NCI-H2171 treated with DMSO at 0.1 percent for 48 hours (cell line): ENCODE measurements around the gene EFL1.
A peak's percentile ranks its signal among the peaks of the same experiment; 100 is the strongest.

Source experiments
- DNase-seq: peaks from one replicate; lab custom pipeline; 2025; lab: John Stamatoyannopoulos, UW

EFL1 gene

DNA sequence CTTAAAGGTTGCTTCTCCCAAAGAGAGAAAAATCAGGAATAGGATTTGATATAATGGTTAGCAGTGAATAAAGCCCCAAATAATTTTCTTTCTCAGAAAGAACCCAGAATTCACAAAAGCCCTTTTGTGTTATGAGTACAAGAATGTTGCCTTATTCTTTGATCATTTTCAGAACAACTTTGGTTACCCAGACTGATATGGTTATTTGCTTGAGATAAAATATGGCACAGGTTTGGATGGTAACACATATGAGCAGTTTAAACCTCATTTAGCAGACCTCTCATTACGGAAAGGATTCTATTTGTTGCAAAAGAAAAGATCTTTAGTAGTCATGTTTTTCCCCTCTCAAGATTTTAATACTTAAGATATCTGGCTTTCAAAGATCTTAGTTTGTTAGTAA, 111.9 kb downstream of the EFL1 start:
- no peak for DNase-seq

DNA sequence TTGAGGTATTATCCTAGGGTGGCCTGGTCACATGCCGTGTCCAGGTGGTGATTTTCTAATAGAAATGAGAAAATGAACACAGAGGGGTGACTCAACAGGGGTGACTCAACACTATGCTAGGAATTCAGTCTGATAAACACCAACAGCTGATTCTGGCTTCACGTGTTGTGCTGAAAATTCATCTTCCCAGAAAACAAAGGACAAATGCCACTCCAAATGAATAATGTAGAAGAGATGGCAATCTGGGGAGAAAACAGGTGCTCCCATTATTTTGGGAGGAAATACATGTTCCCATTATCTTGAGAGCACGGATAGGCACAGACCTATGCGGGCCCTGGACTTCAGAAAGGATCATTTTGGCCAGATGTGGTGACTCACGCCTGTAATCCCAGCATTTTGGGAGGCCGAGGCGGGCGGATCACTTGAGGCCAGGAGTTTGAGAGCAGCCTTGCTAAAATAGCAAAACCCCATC, 115.5 kb downstream of the EFL1 start:
- DNase-seq: no peak

DNA sequence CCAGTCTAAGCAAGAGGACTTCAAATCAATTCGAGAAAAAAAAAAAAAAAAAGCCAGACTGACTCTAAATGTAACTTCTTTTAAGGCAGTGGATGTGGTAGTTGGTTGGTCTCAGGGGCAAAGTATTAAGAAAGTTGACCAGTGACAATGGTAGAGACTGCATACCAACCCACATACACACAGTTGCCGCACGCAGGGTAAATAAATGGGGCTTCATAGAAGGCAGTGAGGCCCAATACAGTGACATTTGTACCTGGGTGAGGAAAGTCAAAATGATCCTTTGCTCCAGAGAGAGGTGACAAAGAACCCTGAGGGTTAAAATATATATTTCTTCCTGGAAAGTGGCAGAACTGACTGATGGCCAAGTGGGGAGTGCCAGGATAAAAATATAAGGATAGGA, 116.0 kb downstream of the EFL1 start:
- no peak for DNase-seq

DNA sequence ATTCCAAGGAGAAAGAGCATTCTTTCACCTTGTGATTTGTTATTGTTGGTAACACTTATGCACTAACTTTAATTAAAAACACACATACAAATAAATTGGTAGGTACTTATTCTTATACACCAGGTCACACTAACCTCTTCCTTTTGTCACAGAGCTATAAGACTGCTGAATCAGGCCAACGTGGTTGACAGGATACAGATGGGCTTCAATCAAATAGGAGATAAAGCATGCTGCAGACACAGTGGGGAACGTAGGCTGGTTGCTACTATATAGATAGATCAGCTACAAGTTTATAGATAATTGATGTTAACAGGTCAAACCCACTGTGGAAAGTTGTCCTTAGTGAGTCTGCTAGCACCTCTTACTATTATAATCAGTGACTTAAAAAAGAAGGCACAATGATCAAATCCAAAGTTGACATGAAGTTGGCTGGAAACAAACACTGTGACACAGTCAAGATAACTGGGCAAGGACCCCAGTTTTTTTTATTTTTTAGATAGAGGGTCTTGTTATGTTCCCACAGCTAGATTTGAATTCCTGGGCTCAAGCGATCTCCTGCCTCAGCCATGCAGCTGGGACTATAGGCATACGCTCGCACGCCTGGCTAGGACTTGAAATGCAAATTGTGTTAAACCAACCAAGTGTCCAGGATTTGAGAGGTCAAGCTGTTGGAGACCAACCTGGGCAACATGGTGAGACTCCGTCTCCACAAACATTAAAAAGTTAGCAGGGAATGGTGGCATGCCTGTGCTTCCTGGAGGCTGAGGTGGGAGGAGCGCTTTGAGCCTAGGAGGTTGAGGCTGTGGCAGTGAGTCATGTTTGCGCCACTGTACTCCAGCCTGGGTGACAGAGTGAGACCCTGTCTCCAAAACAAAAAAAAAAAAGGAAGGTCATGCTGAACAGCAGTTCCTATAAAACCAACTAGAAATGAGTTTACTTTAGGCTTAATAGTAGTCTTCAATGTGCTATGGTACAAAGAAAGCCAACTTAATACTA, 118.8 kb downstream of the EFL1 start:
- no peak for DNase-seq

DNA sequence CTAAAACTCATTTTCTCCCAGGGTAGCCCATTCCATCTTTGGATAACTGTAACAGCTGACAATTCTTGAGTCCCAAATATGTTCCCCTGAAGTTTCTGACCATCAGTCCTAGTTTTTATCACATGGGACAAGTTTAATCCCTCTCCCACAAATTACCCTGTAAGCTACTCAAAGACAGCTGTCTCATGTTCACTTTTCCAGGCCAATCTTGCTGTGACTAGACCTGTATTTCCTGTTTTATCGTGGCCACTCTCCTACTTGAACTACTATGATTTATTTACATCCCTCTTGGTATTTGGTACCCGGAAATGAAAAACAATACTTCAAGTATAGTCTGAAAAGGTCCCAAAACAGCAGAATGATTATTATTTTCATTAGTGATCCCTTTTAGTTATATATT, 121.6 kb downstream of the EFL1 start:
- no peak for DNase-seq

DNA sequence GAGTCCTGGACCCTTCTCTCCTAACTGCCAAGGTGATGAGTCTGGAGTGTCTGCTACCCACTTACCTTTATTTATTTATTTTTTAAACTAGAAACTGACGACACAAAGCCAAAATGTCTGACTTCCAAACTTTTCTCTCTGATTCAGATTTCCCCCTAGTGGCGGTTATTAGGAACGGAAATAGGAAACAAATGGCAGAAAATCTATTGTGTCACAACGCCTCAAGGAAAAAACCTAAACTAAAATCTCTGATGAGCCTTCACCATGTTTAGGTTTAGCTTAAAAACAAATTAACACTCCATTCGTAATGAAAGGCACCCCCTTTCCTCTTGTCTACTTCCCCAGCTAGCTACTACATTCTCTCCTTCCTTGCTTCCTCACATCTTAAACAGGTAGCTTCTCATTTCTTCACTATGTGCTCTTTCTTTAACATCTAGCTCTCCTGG, 122.7 kb downstream of the EFL1 start:
- peak; percentile 79 for DNase-seq

DNA sequence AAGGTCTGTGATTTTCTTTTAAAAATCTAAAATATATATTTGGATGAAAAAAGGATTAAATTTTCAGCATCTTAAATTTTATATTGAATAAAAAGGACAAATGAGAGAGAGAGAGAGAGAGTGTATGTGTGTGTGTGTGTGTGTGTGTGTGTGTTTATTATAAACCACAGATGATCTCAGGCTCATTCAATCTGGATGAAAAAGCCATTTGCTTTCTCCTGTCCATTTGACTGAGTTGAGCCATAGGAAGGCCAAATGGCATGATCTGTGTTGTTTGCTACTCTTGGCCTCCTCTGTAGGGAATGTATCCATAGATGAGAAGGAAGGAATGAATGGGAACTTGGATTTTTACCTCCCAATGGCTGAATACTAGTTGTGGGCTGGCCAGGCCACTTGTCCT, 124.2 kb downstream of the EFL1 start:
- no peak for DNase-seq

DNA sequence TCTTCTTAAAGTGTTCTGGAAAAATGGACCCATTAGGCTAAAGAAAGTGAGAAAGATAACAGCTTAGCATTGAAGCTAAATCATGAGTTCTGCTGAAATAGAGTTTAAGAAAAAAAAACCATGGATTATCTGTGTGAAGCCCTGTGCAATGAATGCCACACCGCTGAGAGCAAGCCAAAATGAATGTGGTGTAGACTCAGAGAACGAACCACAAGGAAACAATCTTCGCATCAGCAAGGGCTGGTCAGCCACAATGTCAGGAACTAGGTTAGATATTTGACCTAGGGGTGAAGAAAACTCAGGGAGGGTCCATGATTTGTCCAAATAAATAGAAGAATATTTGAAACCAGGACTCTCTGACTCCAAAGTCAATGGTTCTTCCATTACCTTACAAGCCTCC, 125.3 kb downstream of the EFL1 start:
- DNase-seq: no peak

DNA sequence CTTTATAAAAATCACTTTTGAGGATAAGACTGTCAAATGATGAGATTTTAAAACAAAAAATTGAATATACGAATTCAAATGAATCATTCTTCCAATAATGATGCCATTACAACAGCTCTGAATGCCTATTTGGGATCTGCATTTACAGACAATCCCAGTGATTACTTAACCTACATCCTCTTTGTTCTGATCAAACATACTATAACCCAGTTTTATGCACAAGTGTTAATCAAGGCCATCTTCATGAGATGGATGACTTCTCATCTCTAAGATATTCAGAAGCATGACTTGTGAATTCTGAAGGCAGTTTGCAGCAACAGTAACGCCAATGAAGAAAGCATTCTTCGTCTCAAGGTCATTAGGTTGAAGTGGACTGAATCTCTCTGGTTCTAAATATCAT, 126.4 kb downstream of the EFL1 start:
- no peak for DNase-seq

DNA sequence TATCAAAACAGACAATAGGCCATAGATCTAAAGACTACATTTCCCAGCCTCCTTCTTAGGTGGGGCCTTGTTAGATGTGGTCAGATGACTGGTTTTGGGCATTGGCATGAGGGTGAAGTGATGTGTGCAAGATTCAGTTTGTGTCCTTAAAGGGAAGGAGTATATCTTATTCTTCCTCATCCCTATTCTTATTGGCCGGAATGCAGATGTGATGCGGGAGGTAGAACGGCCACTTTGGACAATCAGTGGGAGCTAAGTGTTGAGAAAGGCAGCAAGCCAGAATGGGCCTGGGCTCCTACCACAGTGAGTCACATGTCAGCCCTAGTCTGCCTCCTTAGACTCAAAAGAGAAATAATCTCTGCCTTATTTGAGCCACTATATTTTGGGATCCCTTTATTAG, 126.9 kb downstream of the EFL1 start:
- no peak for DNase-seq

DNA sequence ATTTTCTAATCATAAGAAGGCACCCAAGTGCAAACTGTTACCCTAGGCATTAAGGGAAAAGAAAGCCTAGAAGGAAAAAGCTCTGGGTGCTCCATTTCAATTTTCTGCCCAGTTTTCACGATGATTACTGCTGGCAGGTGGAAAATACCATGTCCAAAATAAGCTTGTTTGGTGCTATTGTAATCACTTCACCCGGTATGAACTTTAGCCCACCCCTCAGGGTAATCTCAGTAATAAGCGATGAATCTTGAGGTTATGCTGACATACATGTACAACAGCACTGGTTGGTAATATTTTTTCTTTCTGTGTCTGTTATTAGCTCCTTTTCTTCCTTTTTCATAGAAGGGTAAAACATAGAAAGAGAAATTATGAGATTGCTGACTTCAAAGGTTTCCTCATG, 128.1 kb downstream of the EFL1 start:
- no peak for DNase-seq

DNA sequence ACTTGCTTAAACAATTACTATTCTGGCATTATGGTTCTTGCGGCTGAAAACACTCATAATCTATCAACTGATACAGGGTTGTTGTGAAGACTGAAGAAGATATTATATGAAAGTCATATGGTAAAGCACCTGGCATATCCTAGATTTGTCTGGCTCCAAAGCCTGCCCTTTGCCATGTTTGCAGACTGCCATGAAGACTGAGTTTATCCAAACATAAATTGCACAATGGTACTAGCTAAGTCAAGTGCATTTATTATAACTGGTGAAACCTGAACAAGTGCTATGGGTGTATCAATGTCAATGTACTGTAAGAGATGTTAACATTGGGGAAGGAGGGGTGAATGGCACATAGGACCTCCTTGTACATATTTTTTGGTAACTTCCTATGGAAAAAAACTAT, 129.3 kb downstream of the EFL1 start:
- no peak for DNase-seq

DNA sequence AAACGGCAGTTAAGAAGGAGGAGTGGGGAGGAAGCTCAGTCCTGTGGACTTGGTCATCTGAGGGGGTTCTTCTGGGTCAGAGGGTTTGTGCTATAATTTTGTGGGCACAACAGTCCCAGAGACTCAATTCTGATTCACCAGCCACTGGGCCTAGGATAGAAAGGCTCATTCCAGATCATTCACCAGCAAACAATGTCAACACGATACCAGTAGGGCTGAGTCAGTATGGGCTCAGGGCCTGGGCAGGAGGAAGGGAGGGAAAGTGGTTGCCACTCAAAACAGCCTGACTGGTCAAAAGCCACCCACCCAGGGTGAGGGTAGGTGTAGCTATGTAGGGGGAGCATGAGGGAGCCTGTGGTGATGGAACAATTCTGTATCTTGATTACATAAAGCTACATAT, 129.8 kb downstream of the EFL1 start:
- no peak for DNase-seq

DNA sequence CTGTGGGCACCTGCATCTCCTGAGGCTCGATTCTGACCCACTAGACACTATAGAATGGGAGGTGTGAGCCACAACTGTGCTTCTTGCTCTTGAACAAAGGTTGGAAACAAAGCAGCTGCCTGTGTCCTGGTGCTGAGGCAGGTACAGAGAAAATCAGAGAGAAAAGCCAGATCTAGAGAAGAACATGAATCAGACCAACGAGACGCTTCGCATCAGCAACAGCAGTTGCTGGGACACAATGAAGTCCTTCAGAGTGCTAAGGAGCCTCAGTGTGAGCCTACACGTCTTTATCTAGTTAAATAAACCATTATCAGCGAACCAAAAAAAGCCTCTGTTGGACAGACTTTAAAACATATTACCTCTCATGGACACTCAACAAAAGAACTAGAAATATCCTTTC, 130.4 kb downstream of the EFL1 start:
- no peak for DNase-seq

DNA sequence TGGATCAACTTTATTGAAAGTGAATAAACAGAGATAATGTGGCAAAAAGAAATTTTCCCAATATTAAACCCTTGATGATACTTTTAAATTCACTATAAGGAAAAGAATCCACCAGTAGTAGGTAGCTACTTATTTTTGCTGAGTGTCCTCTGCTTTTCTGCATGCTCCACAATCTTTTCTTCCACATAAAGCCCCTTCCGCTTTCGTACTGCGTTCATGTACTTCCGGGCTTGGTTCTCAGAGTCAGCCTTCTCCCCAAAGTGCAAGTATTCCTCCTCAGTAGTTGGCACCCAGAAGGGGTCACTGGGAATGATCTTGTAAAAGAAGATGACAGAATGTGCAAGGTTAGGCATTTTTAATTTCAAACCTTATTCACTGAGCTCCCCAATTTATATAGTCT, 132.3 kb downstream of the EFL1 start:
- DNase-seq: no peak

DNA sequence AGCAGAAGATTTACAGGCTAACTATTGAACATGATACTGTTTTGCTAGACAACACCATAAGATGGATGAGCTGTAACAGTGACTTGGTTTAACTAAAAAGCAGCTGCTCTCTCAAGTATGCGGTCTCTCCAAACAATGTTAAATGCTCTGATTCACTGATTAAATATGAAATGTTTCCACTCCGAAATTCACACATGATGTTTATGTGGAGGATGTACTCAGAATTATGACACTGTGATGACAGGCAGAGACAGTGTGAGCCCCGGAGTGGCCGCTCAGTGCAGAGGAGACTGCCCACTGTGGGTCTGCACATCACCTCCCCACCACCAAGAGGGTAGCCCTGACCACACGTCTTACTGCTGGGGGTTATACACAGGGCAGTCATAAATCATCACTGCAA, 132.8 kb downstream of the EFL1 start:
- no peak for DNase-seq

DNA sequence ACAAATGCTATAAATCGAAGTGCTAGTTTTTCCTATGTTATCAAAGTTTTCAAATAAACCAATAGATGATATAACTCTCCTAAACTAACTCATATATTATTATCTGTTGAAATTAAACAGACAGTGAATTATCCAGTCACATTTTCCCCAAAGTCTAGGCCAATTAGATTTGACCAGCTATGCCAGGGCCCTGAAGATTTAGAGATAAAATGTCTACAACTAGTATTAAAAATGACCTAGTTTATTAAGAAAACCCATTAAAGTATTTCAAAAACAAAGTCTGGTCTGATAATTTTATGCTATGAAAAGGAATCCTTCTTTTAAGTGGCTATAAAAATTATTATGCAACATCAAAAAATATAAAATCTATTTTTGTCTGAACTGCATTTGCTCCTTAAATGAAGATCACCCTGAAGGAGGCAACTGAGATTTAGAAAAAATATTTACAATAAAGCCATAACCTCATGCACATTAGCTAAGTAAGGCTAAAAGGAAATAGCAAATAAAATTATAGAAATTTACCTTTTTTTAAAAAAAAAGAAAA, 133.3 kb downstream of the EFL1 start:
- no peak for DNase-seq

DNA sequence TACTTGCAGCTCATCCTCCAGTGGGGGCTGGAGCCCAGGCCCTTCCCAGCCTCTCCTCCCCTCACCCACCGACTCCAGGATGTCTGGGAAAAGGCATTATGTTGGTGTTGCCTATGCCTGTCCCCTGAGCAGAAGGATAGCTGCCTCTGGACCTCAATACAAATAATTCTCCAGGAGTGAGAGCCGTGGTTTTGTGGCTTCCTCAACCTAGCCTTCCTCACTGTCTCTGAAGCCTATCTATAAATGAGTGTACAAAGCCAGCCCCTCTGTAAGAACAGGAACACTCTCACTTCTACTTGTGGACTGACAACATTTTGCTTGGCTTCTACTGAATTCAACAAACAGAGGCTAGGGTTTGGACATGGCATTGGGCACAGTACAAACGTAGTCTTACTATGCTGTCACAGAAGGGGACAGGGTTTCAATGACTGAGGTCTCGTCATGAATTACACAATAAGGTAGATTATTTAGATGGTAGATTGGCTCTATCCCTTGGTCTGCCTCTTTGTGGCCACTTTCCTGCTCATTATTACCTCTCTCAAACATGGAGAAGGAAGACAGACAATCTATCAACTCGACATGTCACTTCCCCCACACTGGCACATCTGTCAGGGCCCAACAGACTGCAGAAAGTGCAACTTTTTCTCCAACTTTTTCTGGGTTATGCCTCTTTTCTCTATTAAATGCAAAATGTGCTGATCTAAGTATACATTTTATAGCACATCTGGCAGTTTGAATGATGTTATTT, 134.0 kb downstream of the EFL1 start:
- no peak for DNase-seq

DNA sequence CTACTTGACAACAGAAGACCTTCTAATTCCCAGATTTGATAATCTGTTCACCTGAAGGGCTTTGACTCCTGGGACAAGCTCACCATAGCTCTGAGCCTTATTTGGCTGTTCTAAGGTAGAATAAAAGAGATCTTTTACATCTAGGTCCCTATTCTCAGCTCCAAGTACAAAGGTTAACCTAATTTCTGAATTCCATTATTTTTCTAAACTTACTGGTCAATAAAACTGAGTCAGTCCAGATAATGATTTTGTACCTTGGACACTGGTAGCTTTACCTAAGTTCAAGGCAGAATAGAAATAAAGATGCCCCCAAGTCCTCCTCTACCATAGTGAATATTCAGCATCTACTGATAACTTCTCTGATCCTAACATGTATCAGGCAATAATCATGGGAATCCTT, 135.0 kb downstream of the EFL1 start:
- DNase-seq: no peak

DNA sequence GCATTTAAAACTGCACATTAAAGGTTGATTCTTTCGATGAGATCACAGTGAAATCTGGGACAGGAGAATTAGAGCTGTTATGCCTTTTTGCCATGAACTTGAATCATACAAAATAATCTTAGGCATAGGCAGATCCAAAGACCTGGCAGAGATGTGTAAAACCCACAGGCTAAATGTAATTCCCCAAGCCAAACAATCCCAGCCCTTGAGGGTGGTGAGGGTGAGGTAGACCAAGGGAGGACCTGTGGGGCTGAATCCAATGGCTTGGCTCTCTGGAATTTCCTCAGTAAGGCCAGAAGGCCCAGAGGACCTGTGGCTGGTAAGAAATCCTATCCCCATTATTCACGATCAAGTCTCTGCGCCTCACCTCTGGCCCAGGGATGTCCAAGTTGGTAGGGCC, 136.2 kb downstream of the EFL1 start:
- DNase-seq: no peak

DNA sequence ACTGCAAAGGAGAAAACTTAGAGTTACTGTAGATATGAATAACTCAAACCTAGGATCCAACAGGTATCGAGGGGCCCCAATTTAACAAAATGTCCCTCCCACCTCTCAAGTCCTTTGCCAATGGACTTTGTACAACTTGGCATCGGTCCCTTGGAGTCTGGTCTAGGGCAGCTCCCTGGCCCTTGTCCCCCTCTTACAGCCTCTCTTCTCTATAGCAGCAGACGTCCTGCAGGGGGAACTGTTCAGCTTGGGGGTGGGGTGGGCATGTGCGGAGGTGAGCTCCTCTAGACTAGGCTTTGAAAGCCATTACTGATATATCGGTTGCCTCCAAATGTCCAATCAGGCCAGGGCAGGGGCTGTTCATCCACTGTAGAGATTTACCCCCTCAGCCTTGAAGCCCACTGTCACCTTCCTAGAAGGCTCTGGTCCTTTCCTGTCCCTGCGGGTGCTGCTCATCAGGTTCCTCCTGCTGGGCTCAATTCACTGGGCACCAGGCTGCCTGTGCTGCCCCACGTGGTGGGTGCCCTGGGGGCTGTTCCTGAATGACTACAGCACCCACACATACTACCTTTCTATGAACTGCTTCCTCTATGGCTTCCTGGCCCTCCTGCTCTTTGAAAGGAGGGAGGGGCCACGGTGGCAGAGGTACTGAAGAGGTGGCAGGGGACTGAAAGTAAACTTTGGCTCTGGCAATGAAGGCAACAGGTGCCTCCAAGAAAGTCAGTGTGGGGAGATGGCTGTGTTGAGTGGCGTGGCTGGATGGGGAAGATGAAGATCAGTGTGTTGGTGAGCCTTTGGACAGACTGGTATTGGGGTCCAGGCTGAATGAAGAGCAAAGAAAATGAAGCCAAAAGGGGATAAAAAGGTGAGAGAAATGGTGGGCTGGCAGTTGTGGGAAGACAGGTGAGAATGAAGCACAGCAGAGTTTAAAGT, 137.9 kb downstream of the EFL1 start:
- no peak for DNase-seq
